Suprapubic skin (tissue), 3 donors: ENCODE measurements around the gene TEX264.

ENCODE experiments used
- EP300 ChIP-seq: sonication (generic); formaldehyde crosslinking; IDR thresholded peaks from one replicate; pipeline ENCODE4 v1.6.1; 2017; ENCODE audit warnings: antibody characterized with exemption
- TF ChIP-seq, protein P1 (sequence below), 2 donors: fragments of 200-600 bp in 1 of 2; fragments of 450-650 bp in 1 of 2; sonication (generic) in 1 of 2; IDR thresholded peaks; one replicate each; pipeline ENCODE4 v1.5.1; 2016 to 2019; ENCODE audit warnings: antibody characterized with exemption in 2 of 2, mild to moderate bottlenecking in 1 of 2, moderate library complexity in 1 of 2

- TF ChIP-seq, protein P1, sequence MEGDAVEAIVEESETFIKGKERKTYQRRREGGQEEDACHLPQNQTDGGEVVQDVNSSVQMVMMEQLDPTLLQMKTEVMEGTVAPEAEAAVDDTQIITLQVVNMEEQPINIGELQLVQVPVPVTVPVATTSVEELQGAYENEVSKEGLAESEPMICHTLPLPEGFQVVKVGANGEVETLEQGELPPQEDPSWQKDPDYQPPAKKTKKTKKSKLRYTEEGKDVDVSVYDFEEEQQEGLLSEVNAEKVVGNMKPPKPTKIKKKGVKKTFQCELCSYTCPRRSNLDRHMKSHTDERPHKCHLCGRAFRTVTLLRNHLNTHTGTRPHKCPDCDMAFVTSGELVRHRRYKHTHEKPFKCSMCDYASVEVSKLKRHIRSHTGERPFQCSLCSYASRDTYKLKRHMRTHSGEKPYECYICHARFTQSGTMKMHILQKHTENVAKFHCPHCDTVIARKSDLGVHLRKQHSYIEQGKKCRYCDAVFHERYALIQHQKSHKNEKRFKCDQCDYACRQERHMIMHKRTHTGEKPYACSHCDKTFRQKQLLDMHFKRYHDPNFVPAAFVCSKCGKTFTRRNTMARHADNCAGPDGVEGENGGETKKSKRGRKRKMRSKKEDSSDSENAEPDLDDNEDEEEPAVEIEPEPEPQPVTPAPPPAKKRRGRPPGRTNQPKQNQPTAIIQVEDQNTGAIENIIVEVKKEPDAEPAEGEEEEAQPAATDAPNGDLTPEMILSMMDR (IDR thresholded peaks at IDR 0.05), result no peak
- TF ChIP-seq EP300, result no peak
These were observed 2.3 kb upstream of the TEX264 start for GRCh38 chr3:51668756-51669155.
